Fibroblast of lung (primary cell): Measurements from ENCODE around the gene ANTXRL.

Experiments
- CTCF ChIP-seq, 2 donors: IDR thresholded peaks in 1 of 2; conservative IDR thresholded peaks in 1 of 2; 1 replicate in 1 of 2; 2 replicates in 1 of 2; pipeline ENCODE4 v1.5.1; 2011 to 2012; ENCODE audit warnings: low read length in 2 of 2, control low read depth in 1 of 2, inconsistent platforms in 1 of 2, low read depth in 1 of 2, mild to moderate bottlenecking in 1 of 2
- EZH2 ChIP-seq: IDR thresholded peaks from 2 replicates; pipeline ENCODE4 v1.5.1; 2012; ENCODE audit warnings: low read length, control low read depth, mild to moderate bottlenecking; ENCODE audit errors: missing control alignments

- TF ChIP-seq CTCF (conservative IDR thresholded peaks at IDR 0.05 in 1 of 2, IDR thresholded peaks at IDR 0.05 in 1 of 2; ENCODE audit: low read depth in 1 of 2, low read length in 2 of 2) (no peak), EZH2 (no peak)
These were observed 46.7 kb upstream of the ANTXRL start for GRCh38 chr10:46239993-46240683.
